OCI-LY3 (cell line): ENCODE measurements around the gene MRGPRX3.

Source experiments
- H2AFZ ChIP-seq: fragments of 200-600, 300-600 bp; shearing (Covaris generic); 2 replicates; pipeline ENCODE4 v1.6.0; 2014; ENCODE audit warnings: antibody characterized with exemption, low read depth, low read length
- H3K27ac ChIP-seq: fragments of 200-600, 300-600 bp; sonication (generic); 2 replicates; pipeline ENCODE4 v1.5.1; 2014; ENCODE audit warnings: mild to moderate bottlenecking, low read length, moderate library complexity, mixed read lengths
- H3K27me3 ChIP-seq: fragments of 200-600, 300-600 bp; sonication (generic); 2 replicates; pipeline ENCODE4 v1.6.1; 2014; ENCODE audit warnings: low read depth, low read length, mixed read lengths
- H3K36me3 ChIP-seq: fragments of 200-600, 300-600 bp; sonication (generic); replicated peaks from 2 replicates; pipeline ENCODE3; 2014; ENCODE audit warnings: low read depth, low read length, mixed read lengths
- H3K4me1 ChIP-seq: fragments of 300-600, 200-600 bp; sonication (generic); 2 replicates; pipeline ENCODE4 v1.6.1; 2014; ENCODE audit warnings: low read length, mixed read lengths
- H3K4me2 ChIP-seq: fragments of 200-600, 300-600 bp; sonication (generic); 2 replicates; pipeline ENCODE4 v1.6.1; 2014; ENCODE audit warnings: low read length, mixed read lengths
- H3K4me3 ChIP-seq: fragments of 300-600, 200-600 bp; sonication (generic); 2 replicates; pipeline ENCODE4 v1.5.1; 2014; ENCODE audit warnings: antibody characterized with exemption, mild to moderate bottlenecking, low read length, moderate library complexity
- H3K79me2 ChIP-seq: fragments of 300-600, 200-600 bp; shearing (Covaris generic); 2 replicates; pipeline ENCODE4 v1.6.1; 2014; ENCODE audit warnings: mild to moderate bottlenecking, low read length, mixed read lengths
- H3K9ac ChIP-seq: fragments of 300-600, 200-600 bp; shearing (Covaris generic); 2 replicates; pipeline ENCODE4 v1.6.0; 2014; ENCODE audit warnings: mild to moderate bottlenecking, low read length, moderate library complexity
- H3K9me3 ChIP-seq: fragments of 200-600, 300-600 bp; shearing (Covaris generic); 2 replicates; pipeline ENCODE4 v1.6.1; 2014; ENCODE audit warnings: low read length, mixed read lengths; ENCODE audit not compliant: insufficient read depth
- H4K20me1 ChIP-seq: fragments of 200-600, 300-600 bp; sonication (generic); 2 replicates; pipeline ENCODE4 v1.6.1; 2016; ENCODE audit warnings: low read length, mixed read lengths; ENCODE audit not compliant: insufficient read depth
- CTCF ChIP-seq: fragments of 200-600, 300-600 bp; sonication (generic); IDR thresholded peaks from 2 replicates; pipeline ENCODE4 v1.5.1; 2014; ENCODE audit warnings: antibody characterized with exemption, low read length, low read depth
- EZH2phosphoT487 ChIP-seq: fragments of 200-600 bp; shearing (Covaris generic); IDR thresholded peaks from 2 replicates; pipeline ENCODE4 v1.6.1; 2018; ENCODE audit warnings: antibody characterized with exemption, mixed run types, low read depth

Gene MRGPRX3

GRCh38 chr11:18140145-18140544, 7.8 kb downstream of the MRGPRX3 start:
- Histone ChIP-seq H4K20me1 (no peaks in the 10 kb centered on the region), H3K4me2 (no peak overlapping the region), H3K9me3 (no peaks in the 10 kb centered on the region), H3K4me3 (no peak overlapping the region), H3K79me2 (no peaks in the 10 kb centered on the region), H2AFZ (no peak overlapping the region), H3K4me1 (no peaks in the 10 kb centered on the region), H3K27ac (no peak overlapping the region), H3K36me3 (no peaks in the 10 kb centered on the region), H3K9ac (no peak overlapping the region), H3K27me3 (peaks cover 19% of the 10 kb centered on the region)
- TF ChIP-seq EZH2phosphoT487: no peak
- TF ChIP-seq CTCF: no peak

- Histone ChIP-seq H3K4me3 (no peak overlapping the region), H3K27ac (no peak overlapping the region), H3K79me2 (no peaks in the 10 kb centered on the region), H4K20me1 (no peaks in the 10 kb centered on the region), H3K9me3 (no peaks in the 10 kb centered on the region), H3K4me1 (peaks cover 6% of the 10 kb centered on the region), H3K27me3 (peaks cover 31% of the 10 kb centered on the region), H3K4me2 (no peak overlapping the region), H3K36me3 (no peaks in the 10 kb centered on the region), H2AFZ (no peak overlapping the region), H3K9ac (no peak overlapping the region)
- TF ChIP-seq EZH2phosphoT487 (no peak), CTCF (no peak)
Observed at GRCh38 chr11:18144243-18144642, 11.9 kb downstream of the MRGPRX3 start.

GRCh38 chr11:18145025-18145424, 12.7 kb downstream of the MRGPRX3 start:
- no peak overlapping the region for H3K4me3 ChIP-seq
- no peak overlapping the region for H3K9ac ChIP-seq
- peaks cover 6% of the 10 kb centered on the region for H3K4me1 ChIP-seq
- no peak overlapping the region for H3K4me2 ChIP-seq
- H3K27ac ChIP-seq: no peak overlapping the region
- H3K27me3 ChIP-seq: peaks cover 32% of the 10 kb centered on the region
- no peaks in the 10 kb centered on the region for H3K79me2 ChIP-seq
- TF ChIP-seq CTCF (peak; percentile 45), EZH2phosphoT487 (no peak)
- H3K9me3 ChIP-seq: no peaks in the 10 kb centered on the region
- no peaks in the 10 kb centered on the region for H3K36me3 ChIP-seq
- no peak overlapping the region for H2AFZ ChIP-seq
- no peaks in the 10 kb centered on the region for H4K20me1 ChIP-seq

GRCh38 chr11:18145837-18146236, 13.5 kb downstream of the MRGPRX3 start:
- Histone ChIP-seq H3K27me3 (peaks cover 37% of the 10 kb centered on the region), H3K4me1 (peaks cover 6% of the 10 kb centered on the region)

More at GRCh38 chr11:18145837-18146236, 13.5 kb downstream of the MRGPRX3 start:
- H3K9me3 ChIP-seq: no peaks in the 10 kb centered on the region
- H3K27ac ChIP-seq: no peak overlapping the region
- H3K4me2 ChIP-seq: peak overlapping the region; percentile 15
- no peaks in the 10 kb centered on the region for H4K20me1 ChIP-seq
- TF ChIP-seq EZH2phosphoT487 (no peak), CTCF (no peak)
- H2AFZ ChIP-seq: no peak overlapping the region
- H3K36me3 ChIP-seq: no peaks in the 10 kb centered on the region
- H3K79me2 ChIP-seq: no peaks in the 10 kb centered on the region
- no peak overlapping the region for H3K4me3 ChIP-seq
- no peak overlapping the region for H3K9ac ChIP-seq
